GM12878 (cell line): ENCODE measurements around the gene USH1C. TPM values are rescaled to one million over a fixed set of nuclear protein-coding genes. Genes with fewer than 3 reads are reported as not detected.

Source experiments
- ATAC-seq: fragments of 200-7000 bp; cut with Tn5 transposase; 3 replicates; pipeline ENCODE4 v1.9.1; 2020; ENCODE audit warnings: mild to moderate bottlenecking, moderate library complexity
- BruUV-seq: library from RNA; stranded (reverse); fragments of 400-500 nt; replicated peaks from 2 replicates; lab custom pipeline; 2021; lab: Mats Ljungman, UMichigan
- CTCF ChIA-PET: fragments of 300-600 bp; sonication (Branson Sonifier 250); formaldehyde crosslinking; extraction: SDS; loops from one replicate; lab custom pipeline; 2021; ENCODE audit warnings: inconsistent platforms; lab: Yijun Ruan, JAX
- POLR2A ChIA-PET: fragments of 350-600 bp; formaldehyde crosslinking; extraction: SDS; loops from one replicate; lab custom pipeline; 2021; ENCODE audit warnings: inconsistent platforms; lab: Charles Lee
- RAD21 ChIA-PET: fragments of 300-600 bp; sonication (Branson Sonifier 250); formaldehyde crosslinking; loops from one replicate; lab custom pipeline; 2023; ENCODE audit warnings: antibody characterized with exemption; ENCODE audit not compliant: unreplicated experiment; lab: Charles Lee
- SMC1A ChIA-PET: fragments of 300-600 bp; sonication (Branson Sonifier 250); formaldehyde crosslinking; loops from one replicate; lab custom pipeline; 2023; ENCODE audit not compliant: unreplicated experiment, uncharacterized antibody; lab: Charles Lee
- DNase-seq: peaks from one replicate; pipeline ENCODE4 v3.0.0-alpha.2; 2011; ENCODE audit warnings: low read depth, low spot score
- FAIRE-seq: peaks from 3 replicates; lab custom pipeline; 2011; peaks lifted over from hg19 to GRCh38; lab: Jason Lieb, UNC
- H2AFZ ChIP-seq: 2 replicates; pipeline ENCODE4 v1.6.0; 2011; ENCODE audit warnings: low read depth, low read length, control low read depth; ENCODE audit not compliant: control insufficient read depth
- H3K27ac ChIP-seq: 2 replicates; pipeline ENCODE4 v1.5.1; 2011; ENCODE audit warnings: control low read depth; ENCODE audit not compliant: control insufficient read depth, insufficient read depth
- H3K27me3 ChIP-seq, 2 experiments: replicated peaks in 1 of 2; 2 replicates each; pipeline versions ENCODE4 v1.6.0 to v1.6.1; 2011; ENCODE audit warnings: low read length in 1 of 2; ENCODE audit not compliant: control insufficient read depth in 2 of 2, insufficient read depth in 2 of 2
- H3K36me3 ChIP-seq, 2 experiments: 2 replicates each; pipeline ENCODE4 v1.5.1; 2011; ENCODE audit warnings: low read length in 1 of 2; ENCODE audit not compliant: control insufficient read depth in 2 of 2, insufficient read depth in 2 of 2
- H3K4me1 ChIP-seq: 2 replicates; pipeline ENCODE4 v1.6.1; 2011; ENCODE audit warnings: mild to moderate bottlenecking, low read length, moderate library complexity, mixed read lengths; ENCODE audit not compliant: control insufficient read depth, insufficient read depth
- H3K4me2 ChIP-seq: 2 replicates; pipeline ENCODE4 v1.6.0; 2011; ENCODE audit warnings: control low read depth; ENCODE audit not compliant: control insufficient read depth, insufficient read depth
- H3K4me3 ChIP-seq: fragments of 200-600 bp; sonication (generic); 2 replicates; pipeline ENCODE4 v1.5.1; 2016
- H3K79me2 ChIP-seq: 2 replicates; pipeline ENCODE4 v1.6.0; 2011; ENCODE audit warnings: low read length; ENCODE audit not compliant: control insufficient read depth, insufficient read depth
- H3K9ac ChIP-seq: 2 replicates; pipeline ENCODE4 v1.8.0; 2011; ENCODE audit warnings: low read length, control low read depth, mixed read lengths; ENCODE audit not compliant: control insufficient read depth, insufficient read depth
- H3K9me3 ChIP-seq: replicated peaks from 3 replicates; pipeline ENCODE4 v1.5.1; 2011; ENCODE audit warnings: mild to moderate bottlenecking, low read length; ENCODE audit not compliant: control insufficient read depth, insufficient read depth
- H4K20me1 ChIP-seq: 2 replicates; pipeline ENCODE4 v1.6.0; 2011; ENCODE audit not compliant: control insufficient read depth, insufficient read depth
- BMI1 ChIP-seq: fragments of 450-650 bp; IDR thresholded peaks from 2 replicates; pipeline ENCODE4 v1.6.1; 2016; ENCODE audit warnings: mild to moderate bottlenecking, moderate library complexity, borderline replicate concordance
- CBX5 ChIP-seq: sonication (generic); IDR thresholded peaks from 2 replicates; pipeline ENCODE4 v1.6.1; 2016; ENCODE audit warnings: low read depth, moderate library complexity, mild to moderate bottlenecking, inconsistent platforms
- MYB ChIP-seq: fragments of 150-350 bp; IDR thresholded peaks from 2 replicates; pipeline ENCODE4 v1.6.1; 2014; ENCODE audit warnings: mild to moderate bottlenecking, low read depth, low read length, borderline replicate concordance
- WGBS: methylation state at CpG from one replicate; pipeline ENCODE4 v1.1.6; 2016; ENCODE audit warnings: low lambda C conversion rate; ENCODE audit not compliant: insufficient replicate concordance, insufficient coverage; ENCODE audit errors: missing lambda C conversion rate; 5-methylcytosine and 5-hydroxymethylcytosine counted together
- in situ Hi-C: fragments of 300-500 bp; cut with MboI; formaldehyde crosslinking; loops from 9 replicates; pipeline ENCODE4 v1.14.3; 2018; ENCODE audit warnings: mixed read lengths
- intact Hi-C: fragments of 100-400 bp; cut with micrococcal nuclease; formaldehyde crosslinking; loops from one replicate; pipeline ENCODE4 v1.14.2; 2022; ENCODE audit not compliant: unreplicated experiment
- polyA plus RNA-seq, 11 experiments: library from polyadenylated mRNA; depleted of rRNA in 4 of 11; unstranded in 6 of 11; stranded (reverse) in 5 of 11; fragments of >200 nt; fragmentation: Nextera tagmentation in 4 of 11; fragmentation: Illumina TruSeq in 1 of 11; extraction: Ambion mirVana in 4 of 11; extraction: Trizol in 1 of 11; gene quantifications; 1 replicate in 1 of 11; 2 replicates in 10 of 11; pipeline versions ENCODE4 v1.2.1 to v1.2.3, GENCODE V29; 2011 to 2016; ENCODE audit warnings: inconsistent platforms in 2 of 11, missing spikeins in 2 of 11, low read depth in 1 of 11
- total RNA-seq, 4 experiments: library from RNA; depleted of rRNA in 3 of 4; stranded (reverse); fragments of >200 nt in 3 of 4; fragmentation: Illumina TruSeq in 1 of 4; extraction: Trizol in 1 of 4; gene quantifications; 2 replicates each; pipeline versions ENCODE4 v1.2.1 to v1.2.3, GENCODE V29; 2013 to 2021

The USH1C gene
- total and polyA plus RNA-seq, 10 of the 15 experiments (the other 5 are each of a cell fraction or from before 2014, with no cell fraction given) = not detected

GRCh38 chr11:17552041-17552355 lies 7.8 kb upstream of the USH1C start:
- no TSS peak for BruUV-seq
- 13% methylated on average over 3 of the region's 4 CpGs for WGBS
- no peaks in the 10 kb centered on the region for H3K36me3 ChIP-seq
- TF ChIP-seq CBX5 (no peak), MYB (no peak)
- DNase-seq (no peak), ATAC-seq (no peak), FAIRE-seq (no peak)
- H3K79me2 ChIP-seq = no peaks in the 10 kb centered on the region
- ChIA-PET SMC1A (no interaction called here), CTCF (interaction anchor here (0.6 kb wide), 1 partner anchor 189 kb away, joined by 3 read pairs; no protein-coding TSS in a partner anchor), POLR2A (no interaction called here), RAD21 (no interaction called here)
- H3K27ac ChIP-seq = no peak overlapping the region
- no peaks in the 10 kb centered on the region for H4K20me1 ChIP-seq
- H3K27me3 ChIP-seq = peaks cover 0 to 2% of the 10 kb centered on the region in 2 experiments; a peak in 3 of 4 replicates
- no peak overlapping the region for H3K4me3 ChIP-seq
- intact Hi-C loops (no loop called here), in situ Hi-C loops (no loop called here)
- no peak overlapping the region for H3K4me2 ChIP-seq
- H3K4me1 ChIP-seq = no peaks in the 10 kb centered on the region
- H3K9ac ChIP-seq = no peak overlapping the region
- H3K9me3 ChIP-seq = no peaks in the 10 kb centered on the region
- no peak overlapping the region for H2AFZ ChIP-seq

GRCh38 chr11:17551347-17552040 lies 7.3 kb upstream of the USH1C start:
- peaks cover 0 to 2% of the 10 kb centered on the region in 2 experiments; a peak in 3 of 4 replicates for H3K27me3 ChIP-seq
- ChIA-PET RAD21 (no interaction called here), CTCF (no interaction called here), POLR2A (no interaction called here), SMC1A (no interaction called here)
- in situ Hi-C loops (no loop called here), intact Hi-C loops (no loop called here)
- BruUV-seq = no TSS peak
- WGBS = 9% methylated on average over 7 of the region's 7 CpGs
- H3K4me2 ChIP-seq = no peak overlapping the region
- no peaks in the 10 kb centered on the region for H3K9me3 ChIP-seq
- H3K4me3 ChIP-seq = no peak overlapping the region
- no peak overlapping the region for H3K9ac ChIP-seq
- no peak overlapping the region for H3K27ac ChIP-seq
- no peak for DNase-seq
- H2AFZ ChIP-seq = no peak overlapping the region
- H3K36me3 ChIP-seq = no peaks in the 10 kb centered on the region
- no peak for FAIRE-seq
- H3K79me2 ChIP-seq = no peaks in the 10 kb centered on the region
- TF ChIP-seq BMI1 = no peak
- TF ChIP-seq, all 136 proteins: peak for 0
- H4K20me1 ChIP-seq = no peaks in the 10 kb centered on the region
- no peaks in the 10 kb centered on the region for H3K4me1 ChIP-seq
- no peak for ATAC-seq
